WTC11 (cell line): Measurements from ENCODE around the gene CNTNAP2. TPM values are rescaled to one million over a fixed set of nuclear protein-coding genes. Genes with fewer than 3 reads are reported as not detected.

Experiments used
- ATAC-seq: fragments of 200-7000 bp; cut with Tn5 transposase; 2 replicates; pipeline ENCODE4 v1.10.0; 2021; ENCODE audit warnings: mild to moderate bottlenecking, moderate library complexity
- CTCF ChIA-PET: fragments of 300-600 bp; sonication (Branson Sonifier 250); formaldehyde crosslinking; loops from one replicate; lab custom pipeline; 2021; ENCODE audit warnings: antibody characterized with exemption; lab: Charles Lee
- POLR2A ChIA-PET: fragments of 350-600 bp; sonication (Branson Sonifier 250); formaldehyde crosslinking; loops from one replicate; lab custom pipeline; 2021; ENCODE audit warnings: antibody characterized with exemption; lab: Charles Lee
- DNase-seq: peaks from one replicate; pipeline ENCODE4 v3.0.0; 2021; ENCODE audit warnings: low spot score
- H3K27ac Mint-ChIP-seq: 2 replicates; pipeline ENCODE4 v1.8.0; 2021; ENCODE audit warnings: mixed read lengths
- H3K27me3 Mint-ChIP-seq: 2 replicates; pipeline ENCODE4 v1.8.0; 2021; ENCODE audit warnings: low read depth, mild to moderate bottlenecking, moderate library complexity, mixed read lengths
- H3K36me3 Mint-ChIP-seq: 2 replicates; pipeline ENCODE4 v1.8.0; 2021; ENCODE audit warnings: mixed read lengths
- H3K4me1 Mint-ChIP-seq: 2 replicates; pipeline ENCODE4 v1.8.0; 2022; ENCODE audit warnings: mixed read lengths
- H3K4me3 Mint-ChIP-seq: 2 replicates; pipeline ENCODE4 v1.8.0; 2021; ENCODE audit warnings: mild to moderate bottlenecking, moderate library complexity, mixed read lengths
- H3K9me3 Mint-ChIP-seq: 2 replicates; pipeline ENCODE4 v1.8.0; 2021; ENCODE audit warnings: mixed read lengths
- AR ChIP-seq: fragments of 250-450 bp; sonication (Bioruptor Pico); IDR thresholded peaks from 2 replicates; pipeline ENCODE4 v1.9.0; 2021; ENCODE audit warnings: mild to moderate bottlenecking
- E2F1 ChIP-seq: sonication (generic); formaldehyde crosslinking; IDR thresholded peaks from 2 replicates; pipeline ENCODE4 v1.8.0; 2022; ENCODE audit warnings: mild to moderate bottlenecking, missing genetic modification reagents
- GRHL2 ChIP-seq: fragments of 250-450 bp; sonication (Bioruptor Pico); IDR thresholded peaks from 2 replicates; pipeline ENCODE4 v1.8.0; 2022; ENCODE audit warnings: mild to moderate bottlenecking, moderate library complexity; ENCODE audit not compliant: insufficient replicate concordance, severe bottlenecking
- GTF2I ChIP-seq: fragments of 250-450 bp; sonication (Bioruptor Pico); conservative IDR thresholded peaks from 2 replicates; pipeline ENCODE4 v1.4.0; 2021; ENCODE audit warnings: mild to moderate bottlenecking
- HMGA2 ChIP-seq: fragments of 250-450 bp; sonication (Bioruptor Pico); IDR thresholded peaks from 2 replicates; pipeline ENCODE4 v1.4.0; 2021; ENCODE audit warnings: mild to moderate bottlenecking, moderate library complexity
- IRF2 ChIP-seq: sonication (generic); formaldehyde crosslinking; IDR thresholded peaks from 2 replicates; pipeline ENCODE4 v1.8.0; 2022; ENCODE audit warnings: low read depth, missing genetic modification reagents, borderline replicate concordance
- MAX ChIP-seq: sonication (generic); formaldehyde crosslinking; IDR thresholded peaks from 2 replicates; pipeline ENCODE4 v1.8.0; 2022; ENCODE audit warnings: mild to moderate bottlenecking, missing genetic modification reagents
- MYBL2 ChIP-seq: sonication (generic); formaldehyde crosslinking; IDR thresholded peaks from 2 replicates; pipeline ENCODE4 v1.8.1; 2023; ENCODE audit warnings: mild to moderate bottlenecking, moderate library complexity, missing genetic modification reagents
- NR2C2 ChIP-seq: sonication (generic); formaldehyde crosslinking; IDR thresholded peaks from 2 replicates; pipeline ENCODE4 v1.8.0; 2022; ENCODE audit warnings: mild to moderate bottlenecking, missing genetic modification reagents
- RELA ChIP-seq: sonication (generic); formaldehyde crosslinking; IDR thresholded peaks from 2 replicates; pipeline ENCODE4 v1.8.1; 2022; ENCODE audit warnings: missing genetic modification reagents, mild to moderate bottlenecking, borderline replicate concordance
- RORB ChIP-seq: fragments of 250-450 bp; sonication (Bioruptor Pico); IDR thresholded peaks from 2 replicates; pipeline ENCODE4 v1.9.0; 2021; ENCODE audit warnings: mild to moderate bottlenecking
- SMAD3 ChIP-seq: sonication (generic); formaldehyde crosslinking; IDR thresholded peaks from 2 replicates; pipeline ENCODE4 v1.8.0; 2022; ENCODE audit warnings: missing genetic modification reagents, mild to moderate bottlenecking, borderline replicate concordance
- USF2 ChIP-seq: sonication (generic); formaldehyde crosslinking; IDR thresholded peaks from 2 replicates; pipeline ENCODE4 v1.8.1; 2023; ENCODE audit warnings: mild to moderate bottlenecking, missing genetic modification reagents, moderate library complexity
- ZMAT4 ChIP-seq: fragments of 250-450 bp; sonication (Bioruptor Pico); IDR thresholded peaks from 2 replicates; pipeline ENCODE4 v1.9.0; 2021; ENCODE audit warnings: mild to moderate bottlenecking
- ZNF219 ChIP-seq: sonication (generic); formaldehyde crosslinking; IDR thresholded peaks from 2 replicates; pipeline ENCODE4 v1.8.0; 2023; ENCODE audit warnings: missing genetic modification reagents, mild to moderate bottlenecking, borderline replicate concordance
- ZNF317 ChIP-seq: sonication (generic); formaldehyde crosslinking; IDR thresholded peaks from 2 replicates; pipeline ENCODE4 v1.8.1; 2023; ENCODE audit warnings: low read depth, mild to moderate bottlenecking, moderate library complexity, missing genetic modification reagents, borderline replicate concordance
- ZNF396 ChIP-seq: fragments of 250-450 bp; sonication (Bioruptor Pico); IDR thresholded peaks from 2 replicates; pipeline ENCODE4 v1.8.0; 2021; ENCODE audit warnings: mild to moderate bottlenecking, moderate library complexity, borderline replicate concordance
- total RNA-seq: library from RNA; stranded (reverse); gene quantifications from 3 replicates; pipeline ENCODE4 v1.2.3, GENCODE V29; 2021
- TF ChIP-seq, protein P1 (sequence below): sonication (generic); formaldehyde crosslinking; conservative IDR thresholded peaks from 2 replicates; pipeline ENCODE4 v1.8.1; 2022; ENCODE audit warnings: mild to moderate bottlenecking, missing genetic modification reagents
- TF ChIP-seq, protein P2 (sequence below): sonication (generic); formaldehyde crosslinking; IDR thresholded peaks from 2 replicates; pipeline ENCODE4 v1.8.1; 2023; ENCODE audit warnings: mild to moderate bottlenecking, missing genetic modification reagents
- TF ChIP-seq, protein P3 (sequence below): sonication (generic); formaldehyde crosslinking; conservative IDR thresholded peaks from 2 replicates; pipeline ENCODE4 v1.8.1; 2023; ENCODE audit warnings: mild to moderate bottlenecking, low read depth, missing genetic modification reagents, moderate library complexity
- TF ChIP-seq, protein P4 (sequence below): sonication (generic); formaldehyde crosslinking; IDR thresholded peaks from 2 replicates; pipeline ENCODE4 v1.8.0; 2022; ENCODE audit warnings: mild to moderate bottlenecking, missing genetic modification reagents

CNTNAP2 gene
- total RNA-seq, 1 experiment from 2014 or later: 63.8 TPM

GRCh38 chr7:146544748-146545147 is 428.1 kb downstream of the CNTNAP2 start:
- POLR2A ChIA-PET: no interaction called here
- ATAC-seq (no peak), DNase-seq (no peak)
- no peaks in the 10 kb centered on the region for H3K27me3 Mint-ChIP-seq
- TF ChIP-seq RELA (CRISPR knock-in tag): no peak
- TF ChIP-seq AR (CRISPR knock-in tag): no peak
- no peak for TF ChIP-seq ZMAT4 (CRISPR knock-in tag)
- TF ChIP-seq GRHL2 (CRISPR knock-in tag): no peak
- no peak for TF ChIP-seq MAX (CRISPR knock-in tag)
- no peak for TF ChIP-seq USF2 (CRISPR knock-in tag)
- no peak for TF ChIP-seq E2F1 (CRISPR knock-in tag)
- TF ChIP-seq NR2C2 (CRISPR knock-in tag): no peak
- TF ChIP-seq ZNF396 (CRISPR knock-in tag): no peak
- no peak for TF ChIP-seq IRF2 (CRISPR knock-in tag)
- TF ChIP-seq, protein P1, sequence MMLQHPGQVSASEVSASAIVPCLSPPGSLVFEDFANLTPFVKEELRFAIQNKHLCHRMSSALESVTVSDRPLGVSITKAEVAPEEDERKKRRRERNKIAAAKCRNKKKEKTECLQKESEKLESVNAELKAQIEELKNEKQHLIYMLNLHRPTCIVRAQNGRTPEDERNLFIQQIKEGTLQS (CRISPR knock-in tag): no peak
- TF ChIP-seq ZNF317: no peak
- no peak for TF ChIP-seq MYBL2 (CRISPR knock-in tag)
- TF ChIP-seq HMGA2: no peak
- no peak for TF ChIP-seq ZNF219 (CRISPR knock-in tag)
- TF ChIP-seq, protein P2, sequence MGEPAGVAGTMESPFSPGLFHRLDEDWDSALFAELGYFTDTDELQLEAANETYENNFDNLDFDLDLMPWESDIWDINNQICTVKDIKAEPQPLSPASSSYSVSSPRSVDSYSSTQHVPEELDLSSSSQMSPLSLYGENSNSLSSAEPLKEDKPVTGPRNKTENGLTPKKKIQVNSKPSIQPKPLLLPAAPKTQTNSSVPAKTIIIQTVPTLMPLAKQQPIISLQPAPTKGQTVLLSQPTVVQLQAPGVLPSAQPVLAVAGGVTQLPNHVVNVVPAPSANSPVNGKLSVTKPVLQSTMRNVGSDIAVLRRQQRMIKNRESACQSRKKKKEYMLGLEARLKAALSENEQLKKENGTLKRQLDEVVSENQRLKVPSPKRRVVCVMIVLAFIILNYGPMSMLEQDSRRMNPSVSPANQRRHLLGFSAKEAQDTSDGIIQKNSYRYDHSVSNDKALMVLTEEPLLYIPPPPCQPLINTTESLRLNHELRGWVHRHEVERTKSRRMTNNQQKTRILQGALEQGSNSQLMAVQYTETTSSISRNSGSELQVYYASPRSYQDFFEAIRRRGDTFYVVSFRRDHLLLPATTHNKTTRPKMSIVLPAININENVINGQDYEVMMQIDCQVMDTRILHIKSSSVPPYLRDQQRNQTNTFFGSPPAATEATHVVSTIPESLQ (CRISPR knock-in tag): no peak
- TF ChIP-seq RORB (CRISPR knock-in tag): no peak
- TF ChIP-seq GTF2I (CRISPR knock-in tag): no peak
- CTCF ChIA-PET: no interaction called here
- no peaks in the 10 kb centered on the region for H3K36me3 Mint-ChIP-seq
- H3K4me1 Mint-ChIP-seq: peaks cover 7% of the 10 kb centered on the region
- H3K27ac Mint-ChIP-seq: no peak overlapping the region
- no peak overlapping the region for H3K4me3 Mint-ChIP-seq
- H3K9me3 Mint-ChIP-seq: peaks cover 20% of the 10 kb centered on the region

DNA sequence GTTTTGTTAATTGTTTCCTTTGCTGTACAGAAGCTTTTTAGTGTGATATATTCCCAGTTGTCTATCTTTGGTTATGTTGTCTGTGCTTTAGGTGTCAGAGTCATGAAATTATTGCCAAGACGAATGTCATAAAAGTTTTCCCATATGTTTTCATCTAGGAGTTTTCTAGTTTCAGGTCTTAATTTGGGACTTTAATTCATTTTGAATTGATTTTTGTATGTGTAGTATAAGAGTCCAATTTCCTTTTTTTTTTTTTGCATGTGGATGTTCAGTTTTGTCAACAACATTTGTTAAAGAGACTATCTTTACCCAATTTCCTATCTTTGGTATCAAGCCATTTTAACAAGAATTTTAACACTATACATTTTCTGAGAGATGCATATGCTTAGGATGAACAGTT is 432.2 kb downstream of the CNTNAP2 start:
- CTCF ChIA-PET: no interaction called here
- Mint-ChIP-seq H3K4me1 (0 out of 2 replicates have a peak, but pooled peaks cover 3% of the 10 kb centered on the region), H3K27me3 (no peaks in the 10 kb centered on the region), H3K9me3 (peaks cover 21% of the 10 kb centered on the region), H3K36me3 (no peaks in the 10 kb centered on the region), H3K4me3 (no peak overlapping the region), H3K27ac (no peak overlapping the region)
- POLR2A ChIA-PET: no interaction called here
- DNase-seq (no peak), ATAC-seq (no peak)
- no peak for TF ChIP-seq AR (CRISPR knock-in tag)
- no peak for TF ChIP-seq SMAD3 (CRISPR knock-in tag)
- TF ChIP-seq, protein P3, sequence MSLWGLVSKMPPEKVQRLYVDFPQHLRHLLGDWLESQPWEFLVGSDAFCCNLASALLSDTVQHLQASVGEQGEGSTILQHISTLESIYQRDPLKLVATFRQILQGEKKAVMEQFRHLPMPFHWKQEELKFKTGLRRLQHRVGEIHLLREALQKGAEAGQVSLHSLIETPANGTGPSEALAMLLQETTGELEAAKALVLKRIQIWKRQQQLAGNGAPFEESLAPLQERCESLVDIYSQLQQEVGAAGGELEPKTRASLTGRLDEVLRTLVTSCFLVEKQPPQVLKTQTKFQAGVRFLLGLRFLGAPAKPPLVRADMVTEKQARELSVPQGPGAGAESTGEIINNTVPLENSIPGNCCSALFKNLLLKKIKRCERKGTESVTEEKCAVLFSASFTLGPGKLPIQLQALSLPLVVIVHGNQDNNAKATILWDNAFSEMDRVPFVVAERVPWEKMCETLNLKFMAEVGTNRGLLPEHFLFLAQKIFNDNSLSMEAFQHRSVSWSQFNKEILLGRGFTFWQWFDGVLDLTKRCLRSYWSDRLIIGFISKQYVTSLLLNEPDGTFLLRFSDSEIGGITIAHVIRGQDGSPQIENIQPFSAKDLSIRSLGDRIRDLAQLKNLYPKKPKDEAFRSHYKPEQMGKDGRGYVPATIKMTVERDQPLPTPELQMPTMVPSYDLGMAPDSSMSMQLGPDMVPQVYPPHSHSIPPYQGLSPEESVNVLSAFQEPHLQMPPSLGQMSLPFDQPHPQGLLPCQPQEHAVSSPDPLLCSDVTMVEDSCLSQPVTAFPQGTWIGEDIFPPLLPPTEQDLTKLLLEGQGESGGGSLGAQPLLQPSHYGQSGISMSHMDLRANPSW: no peak
- TF ChIP-seq, protein P4, sequence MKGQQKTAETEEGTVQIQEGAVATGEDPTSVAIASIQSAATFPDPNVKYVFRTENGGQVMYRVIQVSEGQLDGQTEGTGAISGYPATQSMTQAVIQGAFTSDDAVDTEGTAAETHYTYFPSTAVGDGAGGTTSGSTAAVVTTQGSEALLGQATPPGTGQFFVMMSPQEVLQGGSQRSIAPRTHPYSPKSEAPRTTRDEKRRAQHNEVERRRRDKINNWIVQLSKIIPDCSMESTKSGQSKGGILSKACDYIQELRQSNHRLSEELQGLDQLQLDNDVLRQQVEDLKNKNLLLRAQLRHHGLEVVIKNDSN (CRISPR knock-in tag): no peak
